Measurements from ENCODE around the gene PRKCA.
"Not testable (repeated sequence)": the region's sequence is repeated elsewhere in the genome, so short reads cannot be mapped to it uniquely, and the experiment has no call there.

PRKCA gene

DNA sequence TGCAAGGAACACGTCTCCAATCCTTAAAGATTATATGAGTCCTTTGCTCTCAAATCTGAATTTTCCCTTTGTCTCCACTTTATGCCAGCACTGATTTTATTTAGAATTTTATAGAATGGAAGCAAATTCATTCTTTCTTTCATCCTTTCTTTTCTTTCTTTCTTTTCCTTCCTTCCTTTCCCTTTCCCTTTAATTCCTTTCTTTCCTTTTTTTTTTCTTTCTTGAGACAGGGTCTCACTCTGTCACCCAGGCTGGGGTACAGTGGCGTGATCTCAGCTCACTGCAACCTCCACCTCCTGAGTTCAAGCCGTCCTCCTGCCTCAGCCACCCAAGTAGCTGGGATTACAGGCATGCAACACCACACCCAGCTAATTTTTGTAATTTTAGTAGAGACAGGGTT lies 187.2 kb downstream of the PRKCA start:
- not testable (repeated sequence) for DNase-seq (ENCODE audit: low spot score)

DNA sequence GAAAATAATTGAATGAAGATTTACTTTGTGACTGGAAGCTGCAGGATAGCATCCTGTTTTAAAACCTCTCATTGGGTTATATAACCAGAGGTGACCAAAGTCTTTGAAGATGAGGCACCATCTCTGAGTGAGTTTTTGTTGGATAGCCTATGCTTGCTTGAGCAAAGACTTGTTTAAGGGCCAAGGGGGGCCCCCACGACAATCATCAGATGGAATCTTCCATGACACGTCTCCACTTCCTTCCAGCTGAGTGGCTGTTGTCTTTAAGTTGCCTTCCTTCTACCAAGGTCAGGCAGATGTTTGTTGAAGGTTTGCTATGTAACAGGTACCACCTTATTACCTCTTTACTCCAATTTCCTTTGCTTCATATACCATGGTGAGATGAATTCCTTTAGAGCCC lies 188.8 kb downstream of the PRKCA start:
- DNase-seq (ENCODE audit: low spot score), result no peak

DNA sequence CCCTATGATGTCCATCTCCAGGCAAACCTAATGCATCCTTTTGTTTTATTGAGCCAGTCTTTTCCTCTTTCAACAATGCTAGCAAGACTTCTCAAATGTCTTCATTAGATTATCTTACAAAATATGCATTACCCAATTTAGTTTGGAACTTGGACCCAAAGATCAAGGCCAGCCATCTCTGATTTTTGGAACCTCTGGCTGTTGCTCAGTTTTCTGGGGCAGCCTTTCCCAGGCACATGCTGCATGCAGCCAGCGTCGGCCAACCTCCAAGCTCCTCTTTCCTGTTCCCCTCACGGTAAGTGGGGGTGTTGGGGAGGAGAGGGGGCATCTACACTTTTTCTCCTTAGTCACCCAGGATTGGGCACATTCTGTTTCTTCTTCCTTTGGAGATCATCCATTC lies 189.3 kb downstream of the PRKCA start:
- no peak for DNase-seq (ENCODE audit: low spot score)

DNA sequence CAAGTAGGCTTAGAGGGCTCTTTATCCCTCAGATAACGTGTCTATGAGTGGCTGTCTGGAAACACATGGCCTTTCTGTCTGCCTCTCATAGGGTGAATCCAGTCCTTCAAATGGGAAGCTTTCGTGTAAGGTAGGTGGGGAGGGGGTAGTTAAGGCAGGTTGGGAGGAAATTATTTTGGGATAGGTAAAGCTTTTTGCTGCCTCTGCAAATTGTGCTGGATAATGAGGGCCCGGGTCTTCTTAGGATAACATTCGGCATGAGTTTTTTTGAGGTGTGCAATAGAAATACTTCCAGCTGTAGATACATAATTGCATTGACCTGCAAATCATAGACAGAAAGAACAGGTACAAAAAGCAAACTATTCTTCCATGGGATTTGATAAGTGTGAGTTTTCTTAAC lies 189.7 kb downstream of the PRKCA start:
- no peak for DNase-seq (ENCODE audit: low spot score)

DNA sequence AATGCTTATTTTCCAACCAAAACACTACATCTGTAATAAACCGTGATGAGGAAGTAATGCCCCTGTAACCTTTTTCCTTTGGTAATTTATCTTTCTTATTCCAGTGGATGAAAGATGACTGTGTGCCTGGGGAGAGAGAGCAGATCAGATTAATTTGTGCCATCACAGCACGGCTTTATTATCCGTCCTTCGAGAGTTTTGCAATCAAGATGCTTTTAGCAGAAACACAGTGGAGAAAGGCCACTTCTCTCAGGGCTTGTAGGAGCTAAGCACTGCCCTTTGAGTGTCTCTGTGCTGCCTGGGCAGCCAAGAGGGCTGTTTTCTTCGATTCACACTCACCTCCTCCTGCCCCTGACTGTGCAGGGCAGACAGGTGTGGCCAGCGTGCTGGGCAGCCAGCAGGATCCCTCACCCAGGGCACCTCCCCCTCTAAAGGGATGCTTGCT lies 190.2 kb downstream of the PRKCA start:
- DNase-seq (ENCODE audit: low spot score), result no peak

DNA sequence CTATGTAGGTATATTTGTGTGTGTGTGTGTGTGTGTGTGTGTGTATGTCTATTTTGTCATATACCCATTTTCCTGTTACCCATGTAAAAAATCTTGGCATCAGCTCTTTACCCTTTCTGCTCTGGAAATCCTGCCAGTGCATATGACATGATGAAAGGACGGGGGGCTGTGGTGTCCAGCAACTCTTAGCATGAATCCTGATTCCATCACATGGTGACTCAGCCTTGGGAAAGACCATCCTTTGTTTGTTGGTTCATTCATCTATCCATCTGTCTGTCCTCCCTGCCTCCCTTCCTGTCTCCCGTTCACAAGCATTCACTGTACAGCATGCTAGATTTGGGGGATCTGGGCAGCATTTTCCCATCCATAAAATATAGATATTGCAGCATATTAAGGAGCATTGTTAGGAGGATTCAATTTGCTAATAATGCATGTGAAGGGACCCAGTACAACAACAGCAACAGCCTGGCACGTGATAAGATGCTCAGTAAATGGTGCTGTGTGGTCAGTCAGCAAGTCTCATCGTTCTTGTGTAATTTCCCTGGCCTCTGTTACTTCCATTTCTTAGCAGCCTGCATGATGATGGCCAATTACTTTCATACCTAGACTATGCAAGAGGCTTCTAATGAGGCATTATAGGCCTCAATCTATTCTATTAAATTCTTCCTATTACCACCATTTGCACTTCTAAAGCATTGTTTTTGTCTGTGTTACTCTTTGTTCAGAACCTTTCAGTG lies 191.0 kb downstream of the PRKCA start:
- no peak for DNase-seq (ENCODE audit: low spot score)

DNA sequence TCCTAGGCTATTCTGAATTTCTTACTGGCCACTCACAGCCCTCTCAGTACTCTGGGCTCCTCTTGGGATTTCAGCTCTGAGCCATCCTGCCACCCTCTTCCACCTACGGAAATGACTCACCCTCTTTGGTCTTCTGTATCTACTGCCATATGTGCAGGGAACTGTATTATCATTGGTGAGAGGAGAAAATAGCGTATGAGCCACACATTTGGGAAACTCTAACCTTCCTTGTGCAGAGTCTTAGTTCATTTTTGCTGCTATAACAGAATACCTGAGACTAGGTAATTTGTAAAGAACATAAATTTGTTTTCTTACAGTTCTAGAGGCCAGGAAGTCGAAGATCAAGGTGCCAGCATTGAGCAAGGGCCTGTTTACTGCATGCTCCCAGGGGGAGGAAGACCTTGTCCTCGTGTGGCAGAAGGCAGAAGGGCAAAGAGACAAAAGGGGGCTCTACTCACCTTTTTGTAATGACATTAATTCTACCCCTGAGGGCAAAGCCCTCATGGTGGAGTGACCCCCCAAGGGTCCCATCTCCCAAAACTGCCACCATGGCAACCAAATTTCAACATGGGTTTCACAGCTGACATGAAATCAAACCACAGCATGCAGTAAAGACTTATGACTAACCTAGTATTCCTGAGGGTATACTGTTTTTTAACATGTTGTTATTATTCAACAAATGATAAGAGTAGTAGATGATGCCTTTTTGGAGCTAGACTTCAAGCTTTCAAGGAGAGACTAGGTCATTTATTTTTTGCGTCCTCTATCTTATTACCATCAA lies 191.8 kb downstream of the PRKCA start:
- no peak for DNase-seq (ENCODE audit: low spot score)

DNA sequence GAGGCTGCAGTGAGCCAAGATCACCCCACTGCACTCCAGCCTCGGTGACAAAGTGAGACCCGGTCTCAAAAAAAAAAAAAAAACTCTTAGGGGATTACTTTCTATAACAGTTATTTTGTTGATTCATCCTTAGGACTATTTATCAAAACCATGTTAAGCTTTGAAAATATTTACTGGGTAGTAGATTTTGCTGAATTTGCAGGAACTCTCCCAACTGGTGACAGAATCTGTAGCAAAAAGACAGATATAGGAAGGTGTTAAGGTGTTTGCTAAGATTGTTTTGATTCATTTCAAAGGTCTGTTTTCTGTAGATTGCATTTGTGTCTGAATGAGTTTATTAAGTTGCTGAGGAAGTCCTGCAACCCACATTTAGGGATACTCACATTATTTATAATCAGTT lies 192.6 kb downstream of the PRKCA start:
- no peak for DNase-seq (ENCODE audit: low spot score)

DNA sequence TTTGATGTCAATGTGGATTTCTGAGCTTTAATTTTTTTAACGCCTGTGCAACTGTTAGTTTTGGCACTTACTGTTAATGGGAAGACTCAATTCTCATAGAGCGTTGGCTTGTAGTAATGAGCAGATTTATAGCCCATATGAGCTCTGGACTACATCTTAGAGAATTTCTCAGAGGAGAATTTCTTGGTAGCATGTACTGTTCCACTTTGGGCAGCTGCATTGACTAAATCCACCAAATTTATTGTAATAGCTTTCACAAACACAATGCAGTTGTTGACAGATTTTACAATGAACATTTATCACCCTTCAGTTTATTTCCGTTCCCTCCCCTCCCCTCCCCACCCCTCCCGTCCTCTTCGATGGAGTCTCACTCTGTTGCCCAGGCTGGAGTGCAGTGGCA lies 193.9 kb downstream of the PRKCA start:
- no peak for DNase-seq (ENCODE audit: low spot score)

DNA sequence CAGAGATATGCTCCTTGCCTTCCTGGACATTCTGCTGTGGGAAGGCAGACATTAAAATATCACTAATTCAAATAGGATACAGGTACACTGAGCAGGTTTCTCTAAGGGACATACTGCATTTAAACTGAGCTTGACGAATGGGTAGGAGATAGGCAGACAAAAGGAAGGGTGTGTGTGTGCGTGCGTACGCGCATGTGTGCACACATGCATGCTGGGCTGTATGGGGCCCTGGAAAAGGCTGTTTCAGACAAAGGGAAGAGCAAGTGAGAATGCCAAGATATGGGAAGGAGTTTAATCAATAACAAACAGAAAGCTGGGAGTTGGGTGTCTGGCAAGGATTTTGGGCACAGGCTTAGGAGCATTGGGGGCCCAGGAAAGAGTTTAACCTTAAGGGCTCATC lies 196.2 kb downstream of the PRKCA start:
- no peak for DNase-seq (ENCODE audit: low spot score)

DNA sequence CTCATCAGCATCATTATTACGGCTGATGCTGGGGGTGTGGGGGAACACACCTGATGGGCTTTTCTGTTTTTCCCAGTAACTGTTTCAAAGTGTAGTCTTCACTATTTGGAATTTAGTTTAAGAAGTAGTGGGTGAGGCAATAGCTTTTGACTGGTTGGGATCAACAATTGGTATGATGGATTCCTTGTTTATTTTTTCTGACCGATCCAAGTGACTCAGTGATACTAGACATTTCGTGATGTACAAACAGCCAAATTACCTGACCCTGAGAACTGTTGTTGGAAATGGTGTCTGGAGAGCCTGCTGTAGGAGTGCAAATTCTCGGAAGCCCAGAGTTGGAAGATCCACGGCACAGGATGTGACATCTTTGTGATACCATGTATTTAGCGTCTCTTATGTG lies 204.2 kb downstream of the PRKCA start:
- DNase-seq (ENCODE audit: low spot score), result no peak

DNA sequence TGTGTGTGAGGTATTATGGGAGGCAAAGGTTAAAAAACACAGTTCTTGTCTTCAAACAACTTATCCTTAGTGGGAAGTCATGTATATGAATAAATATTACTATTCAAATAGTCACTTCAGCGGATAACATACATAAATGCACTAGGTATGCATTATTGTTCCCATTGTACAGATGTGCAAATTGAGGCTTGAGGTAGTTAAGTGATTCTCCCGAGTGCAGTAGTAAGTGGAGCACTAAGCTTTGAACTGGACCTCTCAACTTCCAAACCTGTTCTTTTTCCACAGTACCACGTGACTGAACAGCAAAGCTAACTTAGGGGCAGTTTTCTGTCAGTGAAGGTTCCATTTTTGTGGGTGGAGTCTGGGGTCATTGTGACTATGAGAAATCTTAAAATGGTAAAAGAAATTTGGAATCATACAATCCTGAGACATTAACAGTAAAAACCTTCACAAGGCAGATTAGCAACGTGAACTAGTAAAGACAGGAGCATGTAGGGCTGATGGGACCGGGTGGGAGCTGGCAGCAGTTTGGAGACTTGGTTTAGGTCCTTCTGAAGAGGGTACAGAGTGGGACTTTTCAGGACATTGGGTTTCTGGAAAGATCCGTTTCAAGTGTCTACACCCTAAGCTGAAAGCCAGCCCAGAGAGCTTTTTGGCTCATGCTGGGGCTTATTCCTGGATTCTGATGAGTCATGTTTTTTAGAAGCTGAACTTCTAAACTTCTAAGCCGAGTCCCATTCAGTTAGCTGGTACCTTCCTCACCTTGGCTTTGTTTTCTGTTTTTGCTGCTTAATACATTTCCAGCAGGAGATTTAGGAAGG lies 204.9 kb downstream of the PRKCA start:
- no peak for DNase-seq (ENCODE audit: low spot score)

DNA sequence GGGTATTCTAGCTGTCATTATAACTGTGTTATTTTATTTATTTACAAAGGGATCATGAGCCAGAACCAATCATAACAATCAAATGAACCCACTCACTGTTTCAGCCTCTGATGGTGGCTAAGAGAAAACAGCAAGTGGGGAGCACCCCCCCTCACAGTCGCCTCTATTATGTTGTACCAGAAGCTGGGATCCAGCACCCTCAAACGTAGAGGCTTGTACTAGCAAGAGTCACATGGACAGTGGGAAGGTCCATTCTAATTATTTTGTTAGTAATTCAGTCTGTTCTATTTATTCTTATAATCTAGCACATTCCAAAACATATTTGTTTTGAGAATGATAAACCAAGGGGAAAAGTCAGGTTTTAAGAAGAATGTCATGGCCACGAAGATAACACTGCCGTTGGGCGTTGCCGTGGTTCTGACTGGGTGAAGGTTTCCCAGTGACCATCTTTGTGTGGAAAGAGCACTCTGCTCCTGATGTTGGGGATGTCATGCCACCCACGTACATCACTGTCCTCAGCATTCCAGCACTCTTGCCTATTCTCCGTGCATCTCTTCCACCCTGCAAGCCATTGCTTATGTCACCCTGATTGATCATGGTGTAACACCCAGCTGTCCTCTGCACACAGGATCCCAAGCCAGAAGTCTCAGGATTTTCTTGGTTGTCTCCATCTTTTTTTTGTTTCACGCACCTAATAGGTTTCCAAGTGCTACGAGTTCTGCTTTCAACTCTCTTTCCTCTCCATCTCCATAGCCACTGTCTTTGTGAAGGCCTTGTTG lies 205.8 kb downstream of the PRKCA start:
- DNase-seq (ENCODE audit: low spot score), result no peak

DNA sequence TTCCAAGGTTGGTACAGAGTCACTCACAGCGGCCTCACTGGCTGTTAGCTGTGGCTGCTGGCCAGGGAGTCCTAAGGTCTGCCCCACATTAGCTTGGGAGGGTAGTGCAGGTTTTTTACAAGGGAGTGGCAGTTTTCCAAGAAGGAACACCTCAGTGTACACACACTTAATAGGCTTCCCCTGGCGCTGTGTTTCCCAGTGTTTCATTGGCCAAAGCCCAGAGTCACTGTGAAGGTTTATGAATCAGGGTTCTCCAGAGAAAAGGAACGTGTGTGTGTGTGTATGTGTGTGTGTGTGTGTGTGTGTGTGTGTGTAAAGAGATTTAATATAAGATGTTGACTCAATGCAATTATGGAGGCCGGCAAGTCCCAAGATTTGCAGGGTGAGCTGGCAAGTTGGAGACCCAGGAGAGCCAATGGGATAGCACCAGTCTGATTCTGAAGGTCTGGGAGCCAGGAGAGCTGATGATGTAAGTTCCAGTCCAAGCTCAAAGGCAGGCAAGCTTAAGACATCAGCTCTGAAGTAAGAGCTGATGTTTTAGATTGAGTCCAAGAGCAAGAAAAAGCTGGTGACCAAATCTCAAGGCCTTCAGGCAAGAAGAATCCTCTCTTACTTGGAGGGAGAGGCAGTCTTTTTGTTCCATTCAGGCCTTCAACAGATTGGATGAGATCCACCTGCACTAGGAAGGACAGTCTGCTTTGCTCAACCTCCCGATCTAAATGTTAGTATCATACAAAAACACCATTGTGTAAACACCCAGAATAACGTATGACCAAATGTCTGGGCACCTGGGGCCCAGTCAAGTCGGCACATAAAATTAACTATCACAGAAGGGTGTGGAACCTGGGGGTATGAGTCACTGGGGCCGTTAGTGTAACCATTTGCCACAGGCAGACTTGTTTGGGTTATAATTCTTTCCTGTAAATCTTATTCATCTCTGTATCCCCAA lies 206.8 kb downstream of the PRKCA start:
- DNase-seq (ENCODE audit: low spot score), result no peak

DNA sequence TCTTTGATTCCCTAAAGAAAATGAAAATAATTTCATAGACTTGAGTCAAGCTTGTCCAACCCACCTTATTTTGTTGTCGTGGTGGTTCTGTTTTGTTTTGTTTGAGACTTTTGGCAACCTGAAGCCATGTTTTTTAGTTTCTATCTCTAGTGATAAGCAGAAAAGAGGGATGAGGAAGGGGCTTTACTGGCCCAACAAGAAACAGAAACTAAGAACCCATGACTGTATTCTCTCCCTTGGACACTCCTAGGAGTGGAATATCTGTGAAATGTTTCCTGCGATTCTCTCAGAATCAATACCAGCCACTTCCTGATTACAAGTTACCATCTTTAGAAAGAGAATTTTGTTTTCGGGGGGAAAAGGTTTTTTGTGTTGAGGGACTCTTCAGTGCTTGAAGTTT lies 207.5 kb downstream of the PRKCA start:
- DNase-seq (ENCODE audit: low spot score), result no peak

DNA sequence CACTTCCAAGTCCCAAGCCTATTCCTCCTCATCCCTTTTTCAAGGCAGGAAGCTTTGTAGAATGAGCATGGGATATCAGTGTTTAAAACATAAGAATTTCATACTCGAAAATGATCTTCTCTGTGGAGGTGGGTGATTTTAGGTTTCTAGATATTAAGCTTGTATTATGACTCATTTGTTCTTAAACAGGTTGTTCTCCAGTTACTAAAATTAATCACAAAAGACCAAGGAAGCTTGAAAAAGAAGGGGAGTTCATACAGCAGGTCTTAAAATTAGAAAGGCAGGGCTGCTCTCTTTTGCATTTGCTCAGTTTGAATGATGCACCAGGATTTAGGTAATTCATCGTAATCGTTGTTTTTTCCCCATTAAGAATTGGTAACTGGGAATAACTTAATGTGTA lies 208.7 kb downstream of the PRKCA start:
- no peak for DNase-seq (ENCODE audit: low spot score)

DNA sequence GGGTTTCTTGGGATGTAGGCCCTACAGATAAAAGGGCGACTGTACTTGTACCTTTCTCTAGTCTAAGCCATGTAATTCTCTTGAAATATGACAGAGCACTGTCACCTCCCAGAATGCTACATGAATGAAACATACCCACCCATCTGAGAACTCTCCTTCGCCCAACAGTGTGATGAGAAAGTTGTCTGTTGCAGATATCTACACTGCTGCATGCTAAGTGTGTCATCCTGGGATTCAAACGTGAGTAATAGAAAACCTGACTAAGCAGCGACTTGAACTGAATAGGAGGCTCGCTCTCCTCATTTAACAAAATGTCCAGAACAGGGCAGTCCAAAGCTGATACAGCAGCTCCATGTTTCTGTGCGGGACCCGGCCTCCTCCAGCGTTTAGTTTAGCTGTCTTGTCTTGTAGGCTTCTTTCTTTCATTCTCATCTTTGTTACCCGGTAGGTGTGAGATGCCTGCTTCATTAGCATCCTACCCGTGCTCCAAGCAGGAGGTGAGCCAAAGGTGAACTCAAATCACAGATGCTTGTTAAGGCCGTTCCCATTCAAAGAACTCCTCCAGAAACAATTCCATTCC lies 211.9 kb downstream of the PRKCA start:
- no peak for DNase-seq (ENCODE audit: low spot score)

DNA sequence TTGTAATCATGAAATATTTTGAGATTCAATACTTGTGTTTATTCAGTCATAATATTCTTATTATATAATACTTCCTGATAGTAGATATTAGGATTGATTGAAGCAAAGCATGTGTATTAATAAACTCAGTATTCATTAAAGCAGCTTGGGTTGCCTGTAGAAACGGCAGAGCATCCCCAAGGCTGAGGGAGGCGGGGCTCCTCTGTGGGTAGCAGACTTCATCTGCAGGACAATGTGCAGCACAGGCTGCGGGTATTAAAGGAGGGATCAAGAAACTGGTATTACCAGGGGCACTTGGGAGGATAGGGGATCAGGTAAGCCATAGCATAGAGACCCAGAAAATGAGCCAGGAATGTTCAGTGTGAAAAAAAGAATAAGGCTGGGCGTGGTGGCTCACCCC lies 213.6 kb downstream of the PRKCA start:
- no peak for DNase-seq (ENCODE audit: low spot score)

DNA sequence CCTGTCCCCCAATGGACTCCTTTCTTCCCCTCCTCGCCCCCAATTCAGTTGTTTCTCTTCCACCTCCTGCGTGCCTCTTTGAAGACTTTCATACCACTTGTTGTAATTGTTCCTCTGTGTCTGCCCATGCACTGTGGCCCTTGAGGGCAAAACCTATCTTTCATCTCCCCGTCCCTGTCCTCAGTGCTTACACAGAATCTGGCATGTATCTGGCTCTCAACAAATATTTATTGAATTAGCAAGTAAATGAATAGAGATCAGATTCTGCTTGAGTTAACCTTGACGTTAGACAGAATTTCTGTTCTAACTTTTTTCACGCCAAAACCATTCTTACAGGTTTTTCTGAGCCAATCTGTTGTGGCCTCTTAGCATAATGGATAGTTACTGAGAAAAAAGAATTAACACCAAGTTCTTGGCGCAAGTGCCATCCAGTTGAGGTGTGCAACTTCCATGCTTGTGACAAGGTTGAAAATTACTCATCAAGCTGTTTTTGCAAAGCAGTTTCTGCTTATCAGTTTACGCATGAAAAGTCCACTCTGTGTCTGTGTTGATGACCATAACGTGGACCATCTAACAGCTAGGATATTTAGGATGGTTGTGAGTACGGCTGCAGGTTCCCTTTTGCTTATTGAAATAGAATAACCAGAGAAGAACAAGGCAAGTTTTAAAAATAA lies 215.1 kb downstream of the PRKCA start:
- no peak for DNase-seq (ENCODE audit: low spot score)

DNA sequence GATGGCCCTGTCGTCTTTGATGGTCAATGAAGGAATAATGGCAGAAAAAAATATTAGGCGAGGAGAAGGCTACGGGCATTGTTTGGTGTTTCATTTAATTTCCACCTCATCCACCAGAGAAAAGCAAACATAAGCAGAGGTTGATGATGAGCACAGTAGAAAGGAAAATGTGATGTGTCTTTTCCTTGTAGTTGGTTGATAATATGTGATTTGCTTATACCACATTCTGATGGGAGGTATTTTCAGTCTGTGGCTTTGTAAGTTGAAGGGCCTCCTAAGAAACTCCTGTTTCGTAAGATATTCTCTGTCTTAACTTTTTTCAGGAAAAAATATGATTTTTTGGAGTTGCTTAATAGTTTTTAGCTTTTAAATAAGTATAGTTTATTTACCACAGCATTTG lies 215.7 kb downstream of the PRKCA start:
- no peak for DNase-seq (ENCODE audit: low spot score)

Data from germinal center (tissue), 1 donor.